ENCODE data around the gene ZFP36L2. TPM values are rescaled to one million over a fixed set of nuclear protein-coding genes. Genes with fewer than 3 reads are reported as not detected.

ZFP36L2 gene
- total and polyA plus RNA-seq, 12 donors = 8.4 to 333 (median 107) TPM

DNA sequence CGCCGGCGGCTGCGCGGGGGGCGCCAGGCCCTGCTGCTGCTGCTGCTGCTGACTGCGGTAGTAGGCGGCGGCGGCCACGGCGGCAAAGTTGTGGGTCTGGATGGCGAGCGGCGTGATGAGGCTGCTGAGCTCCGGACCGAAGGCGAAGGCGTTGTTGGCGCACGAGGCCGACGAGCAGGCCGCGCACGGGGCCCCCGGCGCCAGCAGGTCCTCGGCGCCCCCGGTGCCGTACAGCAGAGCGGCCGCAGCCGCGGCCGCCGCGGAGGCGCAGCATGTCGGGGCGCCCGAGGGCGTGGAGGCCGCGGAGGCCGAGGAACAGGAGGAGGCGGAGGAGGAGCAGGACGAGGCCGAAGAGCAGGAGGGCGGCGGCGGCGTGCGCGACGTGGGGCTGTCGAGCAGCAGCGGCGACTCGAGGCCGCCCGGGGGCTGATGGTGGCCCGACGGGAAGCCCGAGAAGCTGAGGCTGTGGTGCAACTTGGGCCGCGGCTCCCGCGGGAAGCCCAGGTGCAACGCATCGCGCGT lies 1.8 kb downstream of the ZFP36L2 start:
- TF ChIP-seq, protein P1, sequence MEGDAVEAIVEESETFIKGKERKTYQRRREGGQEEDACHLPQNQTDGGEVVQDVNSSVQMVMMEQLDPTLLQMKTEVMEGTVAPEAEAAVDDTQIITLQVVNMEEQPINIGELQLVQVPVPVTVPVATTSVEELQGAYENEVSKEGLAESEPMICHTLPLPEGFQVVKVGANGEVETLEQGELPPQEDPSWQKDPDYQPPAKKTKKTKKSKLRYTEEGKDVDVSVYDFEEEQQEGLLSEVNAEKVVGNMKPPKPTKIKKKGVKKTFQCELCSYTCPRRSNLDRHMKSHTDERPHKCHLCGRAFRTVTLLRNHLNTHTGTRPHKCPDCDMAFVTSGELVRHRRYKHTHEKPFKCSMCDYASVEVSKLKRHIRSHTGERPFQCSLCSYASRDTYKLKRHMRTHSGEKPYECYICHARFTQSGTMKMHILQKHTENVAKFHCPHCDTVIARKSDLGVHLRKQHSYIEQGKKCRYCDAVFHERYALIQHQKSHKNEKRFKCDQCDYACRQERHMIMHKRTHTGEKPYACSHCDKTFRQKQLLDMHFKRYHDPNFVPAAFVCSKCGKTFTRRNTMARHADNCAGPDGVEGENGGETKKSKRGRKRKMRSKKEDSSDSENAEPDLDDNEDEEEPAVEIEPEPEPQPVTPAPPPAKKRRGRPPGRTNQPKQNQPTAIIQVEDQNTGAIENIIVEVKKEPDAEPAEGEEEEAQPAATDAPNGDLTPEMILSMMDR (IDR thresholded peaks at IDR 0.05) = no peak
- TF ChIP-seq POLR2A (IDR thresholded peaks at IDR 0.05) = no peak
- H3K9me3 ChIP-seq (replicated peaks in 1 of 3) = no peaks in the 10 kb centered on the region
- H3K4me1 ChIP-seq (replicated peaks in 1 of 2) = peaks cover 40 to 51% of the 10 kb centered on the region in 2 donors
- DNase-seq = peak in 1 of 7 donors; percentile 31
- 0 to 1% (median 0%) methylated on average over 16 to 74 of the region's 74 CpGs for WGBS, 4 donors
- intact Hi-C loops (cut with DNase I) = loop anchor here (5.0 to 10.0 kb wide), 3 partner anchors 90 to 390 kb away; no protein-coding TSS in a partner anchor
- peak overlapping the region; percentile 28 to 96 (median 88) for H3K4me3 ChIP-seq
- peaks cover 0 to 38% of the 10 kb centered on the region in 2 donors for H3K36me3 ChIP-seq (replicated peaks in 1 of 2)
- H3K27me3 ChIP-seq = no peaks in the 10 kb centered on the region
- peak overlapping the region; percentile 98 to 100 (median 99) for H3K27ac ChIP-seq

DNA sequence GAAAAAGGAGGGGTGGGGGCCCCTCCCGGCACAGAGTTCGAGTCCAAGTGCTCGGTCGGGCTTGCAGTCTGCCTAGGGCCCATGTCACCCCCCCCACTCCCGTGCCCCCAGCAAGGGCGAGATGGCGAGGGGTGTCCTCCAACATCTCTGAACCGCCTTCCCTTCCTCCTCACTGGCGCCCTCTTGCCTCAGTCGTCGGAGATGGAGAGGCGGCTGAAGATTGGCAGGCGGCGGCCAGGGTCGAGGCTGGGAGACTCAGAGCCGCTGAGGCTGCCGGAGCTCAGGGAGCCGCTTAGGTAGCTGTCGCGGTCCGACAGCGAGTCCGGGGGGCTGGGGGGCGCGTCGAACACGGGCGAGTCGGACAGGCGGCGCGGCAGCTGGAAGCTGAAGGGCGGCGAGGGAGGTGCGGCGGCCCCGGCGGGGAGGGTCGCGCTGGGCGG lies 2.3 kb downstream of the ZFP36L2 start:
- Histone ChIP-seq H3K27me3 (no peaks in the 10 kb centered on the region), H3K36me3 (replicated peaks in 1 of 2) (peaks cover 0 to 38% of the 10 kb centered on the region in 2 donors), H3K4me1 (replicated peaks in 1 of 2) (peaks cover 43 to 50% of the 10 kb centered on the region in 2 donors), H3K27ac (peak overlapping the region; percentile 45 to 100 (median 99)), H3K9me3 (replicated peaks in 1 of 3) (no peaks in the 10 kb centered on the region), H3K4me3 (peak overlapping the region; percentile 28 to 96 (median 88))
- intact Hi-C loops (cut with DNase I) = loop anchor here (10.0 kb wide), 2 partner anchors 89 to 389 kb away; no protein-coding TSS in a partner anchor
- 0% methylated on average over 9 to 41 of the region's 41 CpGs for WGBS, 4 donors
- TF ChIP-seq, protein P1 (IDR thresholded peaks at IDR 0.05) = peak in 4 of 6 experiments; percentile 10 to 27 (median 22)
- peak in 1 of 2 donors; percentile 43 for TF ChIP-seq POLR2A (IDR thresholded peaks at IDR 0.05)
- peak; percentile 68 to 84 (median 78) for DNase-seq

DNA sequence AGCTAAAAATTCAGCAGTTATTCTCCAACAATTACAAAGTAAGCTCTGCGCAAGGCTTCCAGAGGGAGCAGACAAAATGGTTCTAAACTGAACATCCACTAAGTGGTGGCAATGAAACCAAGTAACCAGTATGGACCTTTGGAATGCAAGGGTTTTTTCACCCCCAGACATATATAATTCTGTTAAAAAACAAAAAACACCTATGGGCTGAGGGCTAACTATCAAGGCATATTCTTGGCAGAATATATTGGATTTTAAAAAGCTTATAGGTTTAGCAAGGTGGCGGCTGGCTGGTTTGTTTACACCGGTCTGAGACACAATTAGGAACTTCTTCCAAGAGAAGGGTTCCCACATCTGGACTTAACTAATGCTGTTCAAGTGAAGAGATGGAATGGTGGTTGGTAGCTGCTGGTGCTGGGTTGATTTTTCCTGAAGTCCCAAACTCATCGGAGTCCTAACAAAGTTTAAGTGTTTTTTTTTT lies 2.8 kb downstream of the ZFP36L2 start:
- H3K4me1 ChIP-seq (replicated peaks in 1 of 2) = peaks cover 49 to 50% of the 10 kb centered on the region in 2 donors
- WGBS, 4 donors = 2 to 11% (median 7%) methylated on average over 4 of the region's 4 CpGs

More for the DNA sequence above, 2.8 kb downstream of the ZFP36L2 start:
- TF ChIP-seq POLR2A (IDR thresholded peaks at IDR 0.05) = no peak
- TF ChIP-seq, protein P1 (IDR thresholded peaks at IDR 0.05) = no peak
- DNase-seq = no peak
- Histone ChIP-seq H3K36me3 (replicated peaks in 1 of 2) (peaks cover 0 to 38% of the 10 kb centered on the region in 2 donors), H3K4me3 (peak overlapping the region in 3 of 4 donors; percentile 13 to 96 (median 89)), H3K9me3 (replicated peaks in 1 of 3) (no peaks in the 10 kb centered on the region), H3K27ac (peak overlapping the region; percentile 45 to 100 (median 99)), H3K27me3 (no peaks in the 10 kb centered on the region)
- intact Hi-C loops (cut with DNase I) = loop anchor here (10.0 kb wide), 2 partner anchors 89 to 389 kb away; no protein-coding TSS in a partner anchor
